ENCODE data around the gene HNRNPM.
"Not testable (repeated sequence)": the region's sequence is repeated elsewhere in the genome, so short reads cannot be mapped to it uniquely, and the experiment has no call there.

HNRNPM gene

DNA sequence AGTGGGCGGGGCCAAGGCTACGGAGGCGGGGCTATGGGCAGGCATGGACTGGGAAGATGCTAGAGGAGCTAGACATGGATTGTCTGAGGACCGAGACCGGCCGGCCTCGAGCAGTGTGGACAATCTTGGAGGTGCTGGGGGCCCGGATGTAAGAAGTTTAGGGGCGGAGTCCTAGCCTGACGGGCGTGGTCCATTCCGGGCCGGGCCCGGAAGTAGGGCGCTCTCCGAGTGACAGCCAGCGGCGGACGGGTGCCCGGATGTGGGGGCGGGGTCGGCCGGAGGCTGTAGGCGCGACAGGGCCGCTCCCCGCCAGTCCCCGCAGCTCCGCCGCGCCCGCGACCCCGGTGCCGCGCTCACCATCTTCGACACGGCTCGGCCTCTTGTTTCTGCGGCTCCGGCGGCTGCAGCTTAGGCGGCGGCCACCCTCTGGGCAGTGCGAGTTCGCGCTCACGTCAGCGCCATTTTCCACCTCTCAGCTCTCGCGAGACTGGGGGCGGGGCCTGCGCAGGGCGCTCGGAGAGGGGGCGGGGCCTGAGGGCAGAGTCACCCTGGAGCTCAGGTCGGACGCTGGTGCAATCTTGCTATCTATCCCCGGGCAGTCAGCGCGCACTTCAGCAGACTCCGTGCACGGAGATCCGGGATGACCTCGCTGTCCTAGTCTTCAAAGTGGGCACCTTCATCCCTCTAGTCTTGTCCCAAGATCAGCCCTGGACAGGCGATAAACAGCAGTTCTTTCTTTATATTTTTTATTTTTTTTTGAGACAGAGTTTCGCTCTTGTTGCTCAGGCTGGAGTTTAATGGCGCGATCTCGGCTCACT, 69.1 kb downstream of the HNRNPM start, which contains the start of gene ZNF414:
ZNF414 (minus strand) TSS at position 481 of the 818 bp plus-strand sequence; CDS start at position 360, 121 bp downstream.
- DNase-seq = peak; percentile 86

DNA sequence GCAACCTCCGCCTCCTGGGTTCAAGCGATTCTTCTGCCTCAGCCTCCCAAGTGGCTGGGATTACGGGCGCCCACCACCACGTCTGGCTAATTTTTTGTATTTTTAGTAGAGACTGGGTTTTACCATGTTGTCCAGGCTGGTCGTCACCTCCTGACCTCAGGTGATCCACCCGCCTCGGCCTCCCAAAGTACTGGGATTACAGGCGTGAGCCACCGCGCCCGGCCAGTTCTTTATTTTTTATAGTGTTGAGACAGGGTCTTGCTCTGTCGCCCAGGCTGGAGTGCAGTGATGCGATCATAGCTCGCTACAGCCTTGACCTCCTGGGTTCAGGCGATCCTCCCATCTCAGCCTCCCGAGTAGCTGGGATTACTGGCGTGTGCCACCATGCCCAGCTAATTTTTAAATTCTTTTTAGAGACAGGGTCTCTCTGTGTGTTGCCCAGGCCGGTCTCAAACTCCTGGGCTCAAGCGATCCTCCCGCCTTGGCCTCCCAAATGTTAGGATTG, 69.8 kb downstream of the HNRNPM start:
- not testable (repeated sequence) for DNase-seq

DNA sequence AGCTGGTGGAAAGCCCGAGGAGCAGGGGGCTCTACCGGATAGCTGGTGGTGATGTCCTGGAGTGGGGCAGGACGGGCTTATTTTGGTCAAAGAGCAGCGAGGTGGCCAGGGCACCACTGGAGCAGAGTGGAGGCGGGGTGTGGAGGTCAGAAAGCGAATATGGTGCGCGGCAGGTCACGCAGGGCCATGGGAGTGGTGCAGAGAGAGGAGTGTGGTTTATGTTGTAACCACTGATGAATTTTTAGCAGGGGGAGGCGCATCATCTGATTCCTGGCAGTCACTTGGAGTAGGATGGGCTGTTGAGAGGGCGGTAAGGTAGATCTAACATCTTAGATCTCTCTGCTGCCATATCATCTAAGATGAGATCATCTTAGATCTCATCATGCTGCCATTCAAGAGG, 70.5 kb downstream of the HNRNPM start:
- DNase-seq = no peak

DNA sequence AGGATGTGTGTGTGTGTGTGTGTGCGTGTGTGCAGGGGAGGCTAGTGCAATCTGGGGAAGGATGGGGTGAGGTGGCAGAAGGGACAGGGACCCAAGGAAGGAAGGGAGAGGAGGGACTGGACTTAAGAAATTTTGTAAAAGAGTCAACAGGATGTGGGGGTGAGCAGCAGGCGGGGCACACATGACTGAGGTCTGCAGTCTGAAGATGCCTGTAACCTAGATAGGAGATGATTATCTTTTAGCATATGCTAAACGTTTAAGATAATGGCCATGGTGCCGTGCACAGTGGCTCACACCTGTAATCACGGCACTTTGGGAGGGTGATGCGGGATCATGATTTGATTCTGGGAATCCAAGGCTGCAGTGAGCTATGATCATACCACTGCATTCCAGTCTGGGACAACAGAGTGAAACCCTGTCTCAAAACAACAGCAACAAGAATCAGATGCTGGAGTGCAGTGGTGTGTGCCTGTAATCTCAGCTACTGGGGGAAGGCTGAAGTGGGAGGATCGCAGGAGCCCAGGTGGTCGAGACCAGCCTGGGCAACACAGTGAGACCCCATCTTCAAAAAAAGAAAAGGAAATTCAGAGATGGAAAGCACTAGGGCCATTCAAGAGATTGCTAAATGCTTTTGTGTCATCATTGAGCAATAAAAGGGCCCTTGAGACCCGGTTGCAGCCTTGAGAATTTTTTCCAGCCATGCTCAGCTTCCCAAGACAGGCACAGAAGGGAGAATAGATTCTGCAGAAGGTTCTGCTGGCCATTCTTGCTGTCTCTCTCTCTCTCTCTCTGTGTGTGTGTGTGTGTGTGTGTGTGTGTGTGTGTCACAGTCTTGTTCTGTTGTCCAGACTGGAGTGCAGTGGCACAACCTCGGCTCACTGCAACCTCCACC, 73.0 kb downstream of the HNRNPM start:
- DNase-seq = no peak

DNA sequence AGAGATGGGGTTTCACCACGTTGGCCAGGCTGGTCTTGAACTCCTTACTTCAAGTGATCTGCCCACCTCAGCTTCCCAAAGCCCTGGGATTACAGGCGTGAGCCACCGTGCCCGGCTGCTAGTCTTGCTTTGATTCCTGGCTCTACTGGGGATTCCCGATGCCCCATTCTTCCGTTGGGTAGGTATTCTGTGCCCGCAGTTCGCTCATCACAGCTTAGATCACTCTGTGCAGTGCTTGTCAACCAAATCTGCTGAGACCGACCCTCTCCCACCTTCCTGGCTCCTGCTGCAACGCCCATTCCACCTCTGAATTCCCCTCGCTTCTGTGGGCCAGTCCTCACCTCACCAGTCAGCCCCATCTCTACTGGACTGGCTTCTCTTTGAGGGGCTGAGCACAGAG, 73.8 kb downstream of the HNRNPM start:
- no peak for DNase-seq

DNA sequence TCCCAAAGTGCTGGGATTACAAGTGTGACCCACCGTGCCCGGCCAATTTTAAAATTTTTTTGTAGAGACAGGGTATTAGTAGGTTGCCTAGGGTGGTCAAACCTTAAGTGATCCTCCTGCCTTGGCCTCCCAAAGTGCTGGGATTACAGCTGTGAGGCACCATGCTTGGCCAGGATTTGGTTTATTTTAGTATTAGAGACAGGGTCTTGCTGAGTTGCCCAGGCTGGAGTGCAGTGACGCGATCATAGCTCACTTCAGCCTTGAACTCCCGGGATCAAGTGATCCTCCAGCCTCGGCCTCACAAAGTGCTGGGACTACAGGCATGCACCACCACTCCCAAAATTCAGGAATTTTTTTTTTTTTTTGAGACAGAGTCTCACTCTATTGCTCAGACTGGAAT, 74.6 kb downstream of the HNRNPM start:
- no peak for DNase-seq

DNA sequence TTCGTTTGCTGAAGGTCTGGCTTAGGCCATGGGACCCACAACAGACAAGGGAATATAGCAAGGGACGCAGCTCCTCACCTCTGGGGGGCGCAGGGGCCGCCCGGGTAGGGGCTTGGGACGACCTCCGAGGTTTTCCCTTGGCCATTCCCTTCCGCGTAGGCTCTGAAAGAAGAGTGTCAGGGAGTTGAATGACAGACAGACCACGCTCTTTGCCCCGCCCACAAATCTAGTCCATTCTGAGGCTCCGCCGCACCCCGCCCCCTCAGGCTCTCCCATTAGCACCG, 80.6 kb downstream of the HNRNPM start:
- no peak for DNase-seq

DNA sequence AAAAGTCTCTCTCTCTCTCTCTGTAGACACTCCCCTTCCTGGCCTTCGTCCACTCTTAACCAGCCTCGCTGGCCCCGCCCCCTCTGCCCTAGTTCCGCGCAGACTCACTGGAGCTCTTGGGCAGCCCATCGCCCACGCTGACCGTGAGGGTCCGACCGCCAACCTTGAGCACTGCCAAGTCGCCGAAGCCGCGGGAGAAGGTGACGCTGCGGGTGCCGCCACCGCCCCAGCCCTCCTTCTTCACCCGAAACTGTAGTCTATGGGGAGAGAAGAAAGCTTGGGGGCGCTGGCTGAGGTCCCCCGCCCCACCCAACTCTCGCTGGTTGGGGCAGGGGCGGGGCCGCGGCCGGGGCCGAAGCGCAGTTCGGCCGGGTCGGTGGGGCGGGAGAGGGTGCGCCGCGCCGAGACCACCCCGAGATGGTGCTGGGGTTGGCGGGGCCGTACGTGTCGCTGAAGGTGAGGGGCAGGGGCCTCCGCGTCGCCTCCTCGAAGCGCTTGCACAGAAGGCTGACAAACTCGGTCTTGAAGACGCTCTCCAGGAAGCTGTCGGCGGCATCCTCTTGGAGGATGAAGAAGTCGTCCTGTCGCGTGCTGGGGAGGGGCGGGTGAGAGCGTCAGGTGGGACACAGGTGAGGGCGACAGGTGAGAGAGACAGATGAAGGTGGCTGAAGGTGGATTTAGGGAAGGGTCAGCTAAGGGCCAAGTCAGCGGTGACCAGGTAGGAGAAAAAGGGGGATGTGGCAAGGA, 81.7 kb downstream of the HNRNPM start:
- peak; percentile 62 for DNase-seq

DNA sequence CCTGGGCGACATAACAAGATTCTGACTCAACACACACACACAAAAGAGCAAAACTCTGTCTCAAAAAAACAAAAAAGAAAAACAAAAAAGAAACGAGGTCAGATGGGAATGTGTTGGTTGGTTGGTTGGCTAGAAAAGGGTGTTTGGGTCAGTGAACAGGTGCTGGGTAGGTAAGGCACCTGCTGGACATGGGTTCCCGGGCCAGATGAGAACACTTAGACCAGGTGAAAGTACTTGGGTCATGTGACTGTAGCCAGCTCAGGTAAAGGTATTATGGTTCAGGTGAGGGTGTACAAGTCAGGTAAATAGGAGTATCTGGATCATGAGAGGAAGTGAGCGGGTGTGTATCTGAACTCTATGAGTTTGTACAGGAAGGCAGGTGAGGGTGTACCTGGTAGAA, 83.7 kb downstream of the HNRNPM start:
- no peak for DNase-seq

DNA sequence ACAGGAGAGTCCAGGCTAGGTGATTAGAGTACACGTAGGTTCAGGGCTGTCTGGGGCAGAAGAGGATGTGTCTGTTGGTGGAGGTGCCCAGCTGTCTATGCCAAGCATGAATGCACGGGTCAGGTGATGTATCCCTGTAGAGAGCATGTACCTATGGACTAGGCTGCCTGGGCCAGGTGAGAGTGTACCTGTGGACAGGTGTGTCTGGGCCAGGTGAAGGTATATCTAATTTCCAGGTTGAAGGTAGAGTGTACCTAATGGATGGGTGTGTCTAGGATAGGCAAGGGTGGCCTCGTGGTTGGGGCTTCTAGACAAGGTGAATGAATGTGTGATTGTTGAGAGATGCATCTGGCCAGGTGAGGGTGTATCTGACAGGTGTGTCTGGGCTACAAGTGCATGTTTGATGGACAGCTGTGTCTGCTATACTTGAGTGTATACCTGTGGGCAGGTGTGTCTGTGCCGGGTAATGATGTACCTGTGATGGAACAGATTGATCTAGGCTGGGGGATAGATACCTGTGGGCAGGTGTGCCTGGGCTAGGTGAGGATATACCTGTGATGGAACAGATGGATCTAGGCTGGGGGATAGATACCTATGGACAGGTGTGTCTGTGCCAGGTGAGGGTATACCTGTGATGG, 84.7 kb downstream of the HNRNPM start:
- DNase-seq = no peak

DNA sequence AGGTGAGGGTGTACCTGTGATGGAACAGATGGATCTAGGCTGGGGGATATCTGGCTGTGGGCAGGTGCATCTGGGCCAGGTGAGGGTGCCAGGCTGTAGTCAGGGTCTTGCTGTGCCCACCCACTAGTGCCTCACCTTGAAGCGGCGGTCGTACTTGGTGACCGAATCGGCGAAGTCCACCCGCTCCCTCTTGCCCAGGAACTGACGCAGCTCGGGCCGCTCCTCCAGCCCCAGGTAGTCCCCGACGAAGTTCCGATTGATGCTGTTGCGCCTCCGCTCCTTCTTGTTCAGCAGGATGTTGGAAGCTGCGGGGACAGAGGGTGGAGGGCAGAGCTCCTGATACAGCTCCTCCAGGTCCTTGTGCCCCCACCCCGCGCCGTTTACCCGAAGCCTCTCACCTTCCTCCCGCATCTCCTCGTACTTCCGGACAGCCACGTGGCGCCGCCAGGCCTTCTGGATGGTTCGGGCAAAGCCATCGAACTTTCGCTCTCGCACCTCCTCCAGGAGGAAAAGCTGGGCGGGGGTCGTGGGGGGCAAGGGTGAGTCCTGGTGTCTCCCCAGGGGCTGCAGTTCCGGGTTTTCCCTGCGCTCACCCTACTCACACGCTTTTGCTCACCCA, 85.4 kb downstream of the HNRNPM start:
- no peak for DNase-seq

DNA sequence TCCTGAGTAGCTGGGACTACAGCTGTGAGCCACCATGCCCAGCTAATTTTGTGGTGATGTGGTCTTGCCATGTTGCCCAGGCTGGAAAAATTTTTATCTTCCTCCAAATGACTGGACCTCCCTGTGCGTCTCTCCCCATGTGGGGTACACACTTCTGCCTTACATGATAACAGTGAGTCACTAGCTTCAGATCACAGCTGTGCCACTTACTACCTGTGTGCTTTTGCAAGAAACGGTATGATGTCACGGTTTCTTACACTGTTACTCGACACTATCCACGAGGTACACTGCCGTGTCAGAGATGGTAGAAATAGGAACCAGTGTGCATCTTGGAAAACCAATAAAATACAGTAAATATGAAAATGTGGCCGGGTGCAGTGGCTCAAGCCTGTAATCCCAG, 86.7 kb downstream of the HNRNPM start:
- no peak for DNase-seq

DNA sequence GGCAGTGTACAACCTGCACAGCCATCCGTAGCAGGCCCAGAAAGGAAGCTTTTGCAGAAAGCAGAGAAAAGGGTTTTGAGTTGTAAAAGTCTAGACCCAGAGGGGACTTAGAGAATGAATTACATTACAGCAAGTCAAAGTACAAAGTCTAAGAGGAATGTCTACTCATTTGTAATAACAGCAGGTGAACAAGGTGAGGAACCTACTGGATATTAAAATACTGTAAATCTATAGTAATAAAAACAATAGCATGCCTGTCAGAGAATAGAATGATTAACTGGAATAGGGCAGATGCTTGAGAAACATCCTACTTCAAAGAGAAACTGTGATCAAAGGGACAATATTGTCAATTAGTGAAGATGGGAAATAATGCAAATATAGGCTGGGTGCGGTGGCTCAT, 87.5 kb downstream of the HNRNPM start:
- DNase-seq = no peak

DNA sequence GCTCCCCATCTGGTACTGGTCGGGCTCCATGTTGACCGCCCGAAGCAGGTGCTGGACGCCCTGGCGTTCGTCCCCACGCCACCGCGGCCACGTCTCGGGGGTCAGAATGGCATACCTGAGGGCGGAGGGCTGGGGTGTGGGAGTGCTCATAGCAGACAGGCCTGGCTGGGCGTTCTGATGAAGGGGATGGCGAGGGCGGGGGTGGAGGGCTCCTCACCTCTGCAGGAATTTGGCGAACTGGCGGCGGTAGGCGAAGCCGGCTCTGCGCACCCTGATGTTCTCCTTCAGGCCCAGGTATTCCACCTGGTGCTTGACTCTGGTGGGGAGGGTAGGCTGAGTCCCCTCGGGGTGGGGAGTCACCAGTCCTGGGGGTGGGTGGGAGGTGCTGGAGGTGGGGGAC, 91.5 kb downstream of the HNRNPM start:
- DNase-seq = no peak

DNA sequence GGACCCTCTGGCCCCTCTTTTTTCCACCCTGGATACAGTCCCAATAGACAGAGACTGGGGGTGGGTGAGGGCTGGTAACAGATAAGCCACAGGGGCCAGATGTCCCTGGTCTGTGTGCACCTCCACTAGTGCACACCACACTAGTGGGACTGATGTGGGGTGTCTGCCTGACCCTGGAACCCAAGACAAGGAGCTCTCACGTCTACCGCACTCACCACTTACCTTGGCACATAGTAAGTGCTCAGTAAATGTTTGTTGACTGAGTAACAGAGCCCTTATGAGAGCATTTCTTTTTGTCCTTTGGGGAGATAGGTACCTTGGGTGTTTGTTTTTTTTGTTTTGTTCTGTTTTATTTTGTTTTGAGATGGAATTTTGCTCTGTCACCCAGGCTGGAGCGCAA, 92.3 kb downstream of the HNRNPM start:
- DNase-seq = no peak
